CD4-positive, CD25-positive, alpha-beta regulatory T cell (primary cell): ENCODE measurements around the gene C16orf95. TPM values are rescaled to one million over a fixed set of nuclear protein-coding genes. Genes with fewer than 3 reads are reported as not detected.

Source experiments
- ATAC-seq, 2 donors: fragments of 150-1000 bp; cut with Tn5 transposase; one replicate each; pipeline ENCODE4 v1.10.0; 2021; ENCODE audit warnings: low read depth in 2 of 2, moderate number of reproducible peaks in 2 of 2, moderate library complexity in 1 of 2
- DNase-seq, 3 donors: peaks; one replicate each; pipeline versions ENCODE4 v3.0.0 to v3.0.0-alpha.2; 2012 to 2022; ENCODE audit warnings: mixed read lengths in 1 of 3
- H3K27ac ChIP-seq: one replicate; pipeline ENCODE4 v1.7.0; 2013; ENCODE audit warnings: mild to moderate bottlenecking, low read length; ENCODE audit not compliant: insufficient read depth, poor library complexity, severe bottlenecking
- H3K27me3 ChIP-seq: one replicate; pipeline ENCODE4 v1.7.0; 2013; ENCODE audit warnings: low read length; ENCODE audit not compliant: control insufficient read depth, insufficient read depth
- H3K36me3 ChIP-seq: one replicate; pipeline ENCODE4 v1.7.0; 2013; ENCODE audit warnings: mild to moderate bottlenecking, low read length, moderate library complexity; ENCODE audit not compliant: control insufficient read depth, insufficient read depth
- H3K4me1 ChIP-seq: 2 replicates; pipeline ENCODE4 v1.7.0; 2013; ENCODE audit warnings: mild to moderate bottlenecking, low read length; ENCODE audit not compliant: insufficient read depth, control insufficient read depth, poor library complexity, severe bottlenecking
- H3K4me3 ChIP-seq: one replicate; pipeline ENCODE4 v1.7.0; 2013; ENCODE audit warnings: low read depth, mild to moderate bottlenecking, low read length, moderate library complexity
- H3K9me3 ChIP-seq, 2 experiments: 1 replicate in 1 of 2; 2 replicates in 1 of 2; pipeline ENCODE4 v1.7.0; 2013; ENCODE audit warnings: low read length in 2 of 2, mild to moderate bottlenecking in 1 of 2, moderate library complexity in 1 of 2; ENCODE audit not compliant: control insufficient read depth in 2 of 2
- H3K27ac Mint-ChIP-seq, 3 donors: one replicate each; pipeline ENCODE4 v1.8.0; 2020 to 2022; ENCODE audit warnings: mild to moderate bottlenecking in 3 of 3, mixed read lengths in 3 of 3, moderate library complexity in 2 of 3
- H3K27me3 Mint-ChIP-seq: one replicate; pipeline ENCODE4 v1.8.0; 2022; ENCODE audit warnings: mild to moderate bottlenecking, mixed read lengths
- H3K36me3 Mint-ChIP-seq: one replicate; pipeline ENCODE4 v1.8.0; 2020; ENCODE audit warnings: mixed read lengths
- H3K4me1 Mint-ChIP-seq, 4 donors: one replicate each; pipeline ENCODE4 v1.8.0; 2020 to 2022; ENCODE audit warnings: mixed read lengths in 4 of 4, mild to moderate bottlenecking in 1 of 4
- H3K4me3 Mint-ChIP-seq, 4 donors: one replicate each; pipeline ENCODE4 v1.8.0; 2020 to 2022; ENCODE audit warnings: mild to moderate bottlenecking in 4 of 4, mixed read lengths in 4 of 4, moderate library complexity in 3 of 4
- H3K9me3 Mint-ChIP-seq, 7 donors: one replicate each; pipeline ENCODE4 v1.8.0; 2020 to 2022; ENCODE audit warnings: mixed read lengths in 7 of 7, mild to moderate bottlenecking in 3 of 7, moderate library complexity in 2 of 7
- polyA plus RNA-seq, 4 donors: library from polyadenylated mRNA; unstranded; fragments of 300-500 nt; fragmentation: Illumina TruSeq; gene quantifications; one replicate each; pipeline ENCODE4 v1.2.3, GENCODE V29; 2021
- total RNA-seq: library from RNA; stranded (reverse); gene quantifications from one replicate; pipeline ENCODE4 v1.2.3, GENCODE V29; 2022

Gene C16orf95
- total and polyA plus RNA-seq, 5 donors from 2014 or later, result 2.1 to 8.8 (median 2.9) TPM

DNA sequence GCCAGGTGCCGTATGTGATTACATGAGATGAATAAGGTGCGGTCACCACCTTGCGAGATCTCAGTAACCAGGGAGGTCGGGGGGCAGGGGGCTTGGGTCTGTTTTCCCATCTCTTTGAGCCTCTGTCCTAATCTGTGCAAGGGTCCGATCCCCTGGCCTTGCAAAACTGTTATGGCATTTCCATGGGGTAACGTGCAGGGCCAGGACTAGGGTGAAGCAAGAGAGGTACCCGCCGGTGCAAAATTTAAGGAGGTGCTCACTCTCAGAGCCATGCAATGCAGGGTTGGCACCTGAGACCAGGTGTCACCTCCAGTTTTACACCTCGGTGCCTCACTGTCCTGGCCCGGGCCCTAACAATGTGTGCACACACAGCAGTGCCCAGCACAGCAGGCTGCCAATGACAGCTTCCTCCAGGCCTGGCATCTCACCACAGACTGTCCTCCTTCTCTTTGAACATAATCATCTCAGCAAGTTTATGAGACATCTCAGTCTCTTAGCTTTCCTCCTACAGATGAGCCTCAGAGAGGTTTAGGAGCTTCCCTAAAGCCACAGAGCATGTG is 43.6 kb downstream of the C16orf95 start:
- no peak for DNase-seq
- Mint-ChIP-seq H3K36me3 (peaks cover 3% of the 10 kb centered on the region), H3K9me3 (peaks cover 0 to 7% (median 0%) of the 10 kb centered on the region in 7 donors), H3K27ac (peak overlapping the region in 1 of 3 donors; percentile 36), H3K4me3 (no peak overlapping the region), H3K27me3 (peaks cover 4% of the 10 kb centered on the region), H3K4me1 (peaks cover 0 to 1% (median 0%) of the 10 kb centered on the region in 4 donors)
- H3K4me1 ChIP-seq, result no peaks in the 10 kb centered on the region
- no peak for ATAC-seq
- H3K27ac ChIP-seq, result no peak overlapping the region
- no peak overlapping the region for H3K4me3 ChIP-seq
- H3K27me3 ChIP-seq, result no peaks in the 10 kb centered on the region
- H3K9me3 ChIP-seq, result peaks cover 0 to 4% of the 10 kb centered on the region in 2 experiments
- H3K36me3 ChIP-seq, result no peaks in the 10 kb centered on the region

DNA sequence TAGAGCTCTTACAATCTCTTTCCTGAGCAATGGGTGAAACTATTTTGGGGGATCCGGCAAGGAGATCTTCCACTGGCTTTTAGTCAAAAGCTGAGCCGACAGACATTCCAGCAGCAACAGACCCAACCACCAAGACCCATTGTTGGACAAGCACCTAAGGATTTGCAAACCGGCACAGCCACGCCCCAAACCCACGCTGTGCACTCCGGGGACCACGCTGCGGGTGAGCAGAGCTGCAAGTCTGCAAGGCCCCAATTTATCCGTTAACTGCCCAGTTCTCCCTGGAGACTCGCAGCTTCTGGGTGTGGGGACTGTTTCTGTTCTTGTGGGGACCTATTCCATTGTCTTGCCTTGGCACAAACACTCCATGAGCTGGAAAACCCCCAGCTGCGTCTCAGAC is 45.9 kb downstream of the C16orf95 start:
- no peak for DNase-seq
- Histone ChIP-seq H3K27me3 (no peaks in the 10 kb centered on the region), H3K4me3 (no peak overlapping the region), H3K27ac (no peak overlapping the region), H3K4me1 (no peaks in the 10 kb centered on the region), H3K9me3 (peaks cover 0 to 4% of the 10 kb centered on the region in 2 experiments), H3K36me3 (no peaks in the 10 kb centered on the region)
- Mint-ChIP-seq H3K36me3 (peaks cover 3% of the 10 kb centered on the region), H3K27me3 (peaks cover 4% of the 10 kb centered on the region), H3K9me3 (peaks cover 0 to 7% (median 0%) of the 10 kb centered on the region in 7 donors), H3K27ac (no peak overlapping the region), H3K4me3 (no peak overlapping the region), H3K4me1 (no peaks in the 10 kb centered on the region)
- no peak for ATAC-seq

DNA sequence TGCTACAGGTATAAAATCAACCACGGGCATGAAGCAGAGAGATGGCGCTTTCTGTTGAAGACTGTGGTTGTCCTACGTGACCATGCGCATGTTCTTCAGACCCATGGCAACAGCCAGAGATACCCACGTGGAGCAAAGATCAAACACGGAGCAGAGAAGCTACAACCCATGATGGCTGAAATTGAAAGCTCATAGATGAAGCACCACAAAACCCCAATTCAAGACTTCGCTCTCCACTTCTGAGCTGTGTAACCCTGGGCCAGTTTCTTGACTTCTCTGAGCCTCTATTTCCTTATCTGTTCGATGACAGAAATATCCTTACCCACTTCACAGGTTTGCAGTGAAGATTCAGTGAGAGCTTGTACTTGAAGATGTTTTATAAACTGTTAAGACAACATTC is 49.6 kb downstream of the C16orf95 start:
- Histone ChIP-seq H3K27me3 (no peaks in the 10 kb centered on the region), H3K9me3 (peaks cover 0 to 4% of the 10 kb centered on the region in 2 experiments), H3K4me1 (no peaks in the 10 kb centered on the region), H3K27ac (no peak overlapping the region), H3K4me3 (no peak overlapping the region), H3K36me3 (no peaks in the 10 kb centered on the region)
- ATAC-seq, result no peak
- no peak overlapping the region for H3K4me3 Mint-ChIP-seq
- H3K9me3 Mint-ChIP-seq, result peaks cover 0 to 7% (median 0%) of the 10 kb centered on the region in 7 donors
- peaks cover 4% of the 10 kb centered on the region for H3K27me3 Mint-ChIP-seq
- H3K4me1 Mint-ChIP-seq, result no peaks in the 10 kb centered on the region
- no peak overlapping the region for H3K27ac Mint-ChIP-seq
- peaks cover 3% of the 10 kb centered on the region for H3K36me3 Mint-ChIP-seq
- no peak for DNase-seq

DNA sequence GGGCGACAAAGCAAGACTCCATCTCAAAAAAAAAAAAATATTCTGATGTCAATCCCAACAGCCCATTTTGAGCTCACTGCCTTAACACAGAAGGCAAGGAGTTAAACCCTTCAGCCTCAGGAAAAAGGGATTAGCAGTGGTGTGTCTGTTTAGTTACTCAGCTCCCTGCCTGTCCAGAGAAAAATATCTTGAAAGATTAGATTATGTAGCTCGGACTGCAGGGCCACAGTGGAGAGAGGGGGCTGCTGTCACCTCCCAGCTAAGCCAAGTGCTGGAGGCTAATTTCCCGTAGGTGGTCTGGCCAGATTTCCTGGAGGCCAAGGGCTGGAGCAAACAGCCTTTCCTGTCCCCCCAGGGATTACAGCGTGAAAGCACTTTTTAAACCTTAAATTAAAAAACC is 50.3 kb downstream of the C16orf95 start:
- DNase-seq, result no peak
- Mint-ChIP-seq H3K36me3 (peaks cover 3% of the 10 kb centered on the region), H3K27ac (no peak overlapping the region), H3K27me3 (peaks cover 4% of the 10 kb centered on the region), H3K4me1 (no peaks in the 10 kb centered on the region), H3K9me3 (peaks cover 0 to 7% (median 0%) of the 10 kb centered on the region in 7 donors), H3K4me3 (no peak overlapping the region)
- H3K27me3 ChIP-seq, result no peaks in the 10 kb centered on the region
- peaks cover 0 to 4% of the 10 kb centered on the region in 2 experiments for H3K9me3 ChIP-seq
- H3K27ac ChIP-seq, result no peak overlapping the region
- H3K36me3 ChIP-seq, result no peaks in the 10 kb centered on the region
- no peak overlapping the region for H3K4me3 ChIP-seq
- H3K4me1 ChIP-seq, result no peaks in the 10 kb centered on the region
- no peak for ATAC-seq

DNA sequence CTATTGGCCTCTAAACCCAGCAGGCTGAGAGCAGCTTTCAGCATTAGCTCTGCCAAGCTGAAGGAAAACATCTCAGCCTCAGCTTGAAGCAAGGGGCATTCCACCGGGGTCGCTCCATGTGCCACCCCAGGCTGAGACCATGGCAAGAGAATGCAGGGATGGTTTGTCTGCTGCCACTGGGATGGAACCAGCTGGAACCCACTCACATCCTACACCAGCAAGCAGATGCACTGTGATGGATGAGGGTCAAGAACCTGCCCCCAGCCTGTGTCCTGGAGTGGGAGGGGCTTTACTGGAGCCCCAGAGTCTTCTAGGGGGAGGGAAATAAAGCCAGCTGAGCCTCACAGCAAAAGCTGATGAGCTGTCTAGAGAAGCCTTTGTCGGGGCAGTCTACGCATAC is 51.9 kb downstream of the C16orf95 start:
- Mint-ChIP-seq H3K27me3 (no peaks in the 10 kb centered on the region), H3K36me3 (peaks cover 3% of the 10 kb centered on the region), H3K27ac (no peak overlapping the region), H3K4me3 (no peak overlapping the region), H3K4me1 (no peaks in the 10 kb centered on the region), H3K9me3 (peaks cover 0 to 13% (median 0%) of the 10 kb centered on the region in 7 donors)
- Histone ChIP-seq H3K9me3 (peaks cover 0 to 4% of the 10 kb centered on the region in 2 experiments), H3K36me3 (no peaks in the 10 kb centered on the region), H3K4me3 (no peak overlapping the region), H3K27me3 (no peaks in the 10 kb centered on the region), H3K27ac (no peak overlapping the region), H3K4me1 (no peaks in the 10 kb centered on the region)
- no peak for DNase-seq
- ATAC-seq, result no peak

DNA sequence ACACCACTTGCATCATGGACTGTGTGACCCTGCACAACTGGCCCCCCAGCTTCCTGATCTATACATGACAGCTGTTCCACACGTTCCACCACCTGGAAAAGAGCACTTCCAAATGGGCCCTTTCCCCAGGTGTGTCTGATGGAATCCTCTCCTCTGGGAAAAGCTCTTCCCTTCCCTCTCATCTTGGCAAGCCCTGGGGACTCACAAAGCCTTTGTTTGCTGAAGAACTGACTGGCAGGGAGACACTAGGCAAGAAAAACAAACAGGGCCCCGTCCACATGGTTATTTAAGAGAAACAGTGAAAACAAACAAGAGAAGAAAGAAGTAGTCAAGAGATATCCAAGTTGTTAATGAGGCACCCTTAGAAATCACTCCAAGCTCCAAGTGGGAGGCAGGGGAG is 52.6 kb downstream of the C16orf95 start:
- ATAC-seq (no peak), DNase-seq (no peak)
- no peaks in the 10 kb centered on the region for H3K27me3 ChIP-seq
- Mint-ChIP-seq H3K36me3 (peaks cover 3% of the 10 kb centered on the region), H3K27ac (no peak overlapping the region), H3K27me3 (no peaks in the 10 kb centered on the region), H3K9me3 (peaks cover 0 to 13% (median 0%) of the 10 kb centered on the region in 7 donors), H3K4me1 (no peaks in the 10 kb centered on the region), H3K4me3 (no peak overlapping the region)
- H3K4me3 ChIP-seq, result no peak overlapping the region
- H3K4me1 ChIP-seq, result no peaks in the 10 kb centered on the region
- H3K36me3 ChIP-seq, result no peaks in the 10 kb centered on the region
- H3K9me3 ChIP-seq, result peaks cover 0 to 4% of the 10 kb centered on the region in 2 experiments
- H3K27ac ChIP-seq, result no peak overlapping the region

DNA sequence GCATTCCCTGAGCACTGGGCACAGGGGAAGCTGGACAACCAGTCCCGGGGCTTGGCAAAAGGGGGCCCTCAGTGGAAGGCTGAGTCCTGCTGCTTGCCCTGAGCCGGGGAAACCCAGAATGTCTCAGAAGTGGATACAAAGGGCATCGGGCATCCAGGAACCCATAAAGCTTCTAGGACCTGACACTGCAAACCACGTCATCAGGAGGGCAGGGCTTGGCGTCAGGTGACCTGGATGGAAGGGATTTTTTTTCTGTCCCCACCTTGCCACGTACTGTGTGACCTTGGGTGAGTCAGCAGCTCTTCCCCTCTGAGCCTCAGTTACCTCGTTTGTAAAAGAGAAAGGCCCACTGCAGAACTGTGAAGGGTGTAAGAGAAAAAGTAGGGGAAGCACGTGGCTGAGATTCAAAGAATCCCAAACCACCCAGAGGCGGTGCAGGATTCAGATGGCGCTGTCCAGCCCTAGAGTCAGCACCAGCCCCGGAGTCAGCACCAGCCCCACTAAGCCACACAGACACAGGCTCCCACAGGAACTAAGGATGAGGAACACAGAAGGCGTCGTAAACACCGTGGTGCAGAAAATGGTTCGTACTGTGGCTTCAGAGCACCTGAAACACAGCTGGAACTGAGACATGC is 53.7 kb downstream of the C16orf95 start:
- no peaks in the 10 kb centered on the region for H3K4me1 Mint-ChIP-seq
- Histone ChIP-seq H3K27ac (no peak overlapping the region), H3K4me3 (no peak overlapping the region), H3K27me3 (no peaks in the 10 kb centered on the region), H3K4me1 (no peaks in the 10 kb centered on the region), H3K36me3 (no peaks in the 10 kb centered on the region), H3K9me3 (no peaks in the 10 kb centered on the region)
- DNase-seq (no peak), ATAC-seq (no peak)
- H3K4me3 Mint-ChIP-seq, result no peak overlapping the region
- no peak overlapping the region for H3K27ac Mint-ChIP-seq
- H3K9me3 Mint-ChIP-seq, result peaks cover 0 to 9% (median 0%) of the 10 kb centered on the region in 7 donors
- H3K36me3 Mint-ChIP-seq, result no peaks in the 10 kb centered on the region
- H3K27me3 Mint-ChIP-seq, result no peaks in the 10 kb centered on the region

DNA sequence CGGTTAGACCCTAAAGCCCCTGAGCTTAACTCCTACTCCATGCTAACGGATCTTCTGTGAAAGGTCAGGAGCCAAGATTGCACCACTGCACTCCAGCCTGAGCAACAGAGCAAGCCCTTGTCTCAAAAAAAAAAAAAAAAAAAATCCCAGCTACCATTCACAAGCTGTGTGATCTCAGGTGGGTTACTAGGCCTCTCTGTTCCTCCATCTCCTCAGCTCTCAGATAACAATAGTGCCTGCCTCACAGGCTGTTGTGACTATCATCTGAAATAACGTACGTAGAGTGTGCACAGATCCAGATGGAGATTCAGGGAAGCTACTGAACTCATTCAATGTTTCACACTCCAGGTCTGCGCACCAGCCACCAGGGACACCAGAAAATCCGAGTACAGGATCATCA is 57.8 kb downstream of the C16orf95 start:
- no peaks in the 10 kb centered on the region for H3K36me3 ChIP-seq
- H3K4me1 ChIP-seq, result no peaks in the 10 kb centered on the region
- DNase-seq (no peak), ATAC-seq (no peak)
- Mint-ChIP-seq H3K27ac (no peak overlapping the region), H3K4me3 (no peak overlapping the region), H3K27me3 (no peaks in the 10 kb centered on the region), H3K9me3 (peaks cover 0 to 9% (median 0%) of the 10 kb centered on the region in 7 donors), H3K36me3 (no peaks in the 10 kb centered on the region), H3K4me1 (no peaks in the 10 kb centered on the region)
- H3K4me3 ChIP-seq, result no peak overlapping the region
- no peaks in the 10 kb centered on the region for H3K27me3 ChIP-seq
- no peak overlapping the region for H3K27ac ChIP-seq
- H3K9me3 ChIP-seq, result no peaks in the 10 kb centered on the region
